SK-MEL-5 (cell line): ENCODE results near the gene RAD18. TPM values are rescaled to one million over a fixed set of nuclear protein-coding genes. Genes with fewer than 3 reads are reported as not detected.
A peak's percentile ranks its signal among the peaks of the same experiment; 100 is the strongest.

Experiments used
- DNase-seq: peaks from one replicate; pipeline ENCODE4 v3.0.0-alpha.2; 2016; ENCODE audit warnings: low read depth, low spot score
- in situ Hi-C: cut with HindIII; loops from 2 replicates; pipeline ENCODE4 v1.10.0; 2016; ENCODE audit warnings: low sequenced_read_pairs, high pct_unique_total_duplicates, low pct_unique_long_range_greater_than_20kb
- total RNA-seq: library from RNA; depleted of rRNA; stranded (reverse); fragments of >200 nt; shearing (Covaris generic); gene quantifications from 2 replicates; pipeline ENCODE4 v1.2.3, GENCODE V29; 2014

RAD18 gene
- total RNA-seq, 1 experiment from 2014 or later = 17.5 TPM

- no peak for DNase-seq
- in situ Hi-C loops = no loop called here
Observed at GRCh38 chr3:8864402-8865350, 98.6 kb downstream of the RAD18 start.

- DNase-seq = no peak
- in situ Hi-C loops = no loop called here
Observed at GRCh38 chr3:8863891-8864290, 99.4 kb downstream of the RAD18 start.

GRCh38 chr3:8857720-8858367 is 105.4 kb downstream of the RAD18 start:
- in situ Hi-C loops = no loop called here
- no peak for DNase-seq

GRCh38 chr3:8856721-8857120 is 106.6 kb downstream of the RAD18 start:
- DNase-seq = no peak
- in situ Hi-C loops = no loop called here

- DNase-seq = no peak
- in situ Hi-C loops = no loop called here
Observed at GRCh38 chr3:8856071-8856470, 107.2 kb downstream of the RAD18 start.

- in situ Hi-C loops = no loop called here
Observed at GRCh38 chr3:8854656-8855055, 108.6 kb downstream of the RAD18 start.

GRCh38 chr3:8853081-8853480 is 110.2 kb downstream of the RAD18 start:
- no peak for DNase-seq
- in situ Hi-C loops = no loop called here

More at GRCh38 chr3:8854656-8855055, 108.6 kb downstream of the RAD18 start:
- DNase-seq = no peak

GRCh38 chr3:8852511-8852910 is 110.8 kb downstream of the RAD18 start:
- in situ Hi-C loops = no loop called here
- no peak for DNase-seq

GRCh38 chr3:8851703-8852102 is 111.6 kb downstream of the RAD18 start:
- DNase-seq = no peak
- in situ Hi-C loops = no loop called here

- no peak for DNase-seq
- in situ Hi-C loops = no loop called here
Observed at GRCh38 chr3:8848696-8849131, 114.6 kb downstream of the RAD18 start.

- no peak for DNase-seq
- in situ Hi-C loops = no loop called here
Observed at GRCh38 chr3:8847317-8847716, 116.0 kb downstream of the RAD18 start.

GRCh38 chr3:8846176-8846575 is 117.1 kb downstream of the RAD18 start:
- in situ Hi-C loops = no loop called here
- no peak for DNase-seq

- DNase-seq = no peak
- in situ Hi-C loops = no loop called here
Observed at GRCh38 chr3:8845641-8846040, 117.6 kb downstream of the RAD18 start.

GRCh38 chr3:8843347-8843746 is 119.9 kb downstream of the RAD18 start:
- no peak for DNase-seq
- in situ Hi-C loops = no loop called here

- in situ Hi-C loops = no loop called here
Observed at GRCh38 chr3:8842293-8842692, 121.0 kb downstream of the RAD18 start.

GRCh38 chr3:8841472-8841871 is 121.8 kb downstream of the RAD18 start:
- in situ Hi-C loops = no loop called here
- no peak for DNase-seq

More at GRCh38 chr3:8842293-8842692, 121.0 kb downstream of the RAD18 start:
- no peak for DNase-seq

GRCh38 chr3:8840556-8840955 is 122.7 kb downstream of the RAD18 start:
- peak; percentile 16 for DNase-seq
- in situ Hi-C loops = no loop called here

GRCh38 chr3:8839607-8840325 is 123.5 kb downstream of the RAD18 start:
- no peak for DNase-seq

More at GRCh38 chr3:8839607-8840325, 123.5 kb downstream of the RAD18 start:
- in situ Hi-C loops = no loop called here
